Activated T-helper 2 cell treated with anti-CD3 and anti-CD28 coated beads, Interferon-gamma antibody, Interleukin-2, Interleukin-4, amounts not matched to agents 10 μg/mL and 5 μg/mL and 100 μg/mL, durations not matched to agents 14 hours and 24 hours and 36 hours (primary cell): ENCODE data around the gene REEP1. TPM values are rescaled to one million over a fixed set of nuclear protein-coding genes. Genes with fewer than 3 reads are reported as not detected.
A peak's percentile ranks its signal among the peaks of the same experiment; 100 is the strongest.

Source experiments
- DNase-seq: peaks from one replicate; pipeline ENCODE4 v3.0.0; 2021; ENCODE audit warnings: low spot score
- H3K27ac Mint-ChIP-seq: one replicate; pipeline ENCODE4 v1.8.0; 2021; ENCODE audit warnings: mixed read lengths
- H3K27me3 Mint-ChIP-seq: one replicate; pipeline ENCODE4 v1.8.0; 2021; ENCODE audit warnings: low read depth, mixed read lengths
- H3K36me3 Mint-ChIP-seq: one replicate; pipeline ENCODE4 v1.8.0; 2021; ENCODE audit warnings: low read depth, mixed read lengths
- H3K4me1 Mint-ChIP-seq: one replicate; pipeline ENCODE4 v1.8.0; 2021; ENCODE audit warnings: low read depth, mixed read lengths
- H3K4me3 Mint-ChIP-seq: one replicate; pipeline ENCODE4 v1.8.0; 2021; ENCODE audit warnings: low read depth, mild to moderate bottlenecking, moderate library complexity, mixed read lengths
- H3K9me3 Mint-ChIP-seq: one replicate; pipeline ENCODE4 v1.8.0; 2021; ENCODE audit warnings: mixed read lengths
- intact Hi-C: fragments of 100-400 bp; cut with micrococcal nuclease; formaldehyde crosslinking; loops from one replicate; pipeline ENCODE4 v1.15.1; 2023
- total RNA-seq: library from RNA; stranded (reverse); gene quantifications from 2 replicates; pipeline ENCODE4 v1.2.3, GENCODE V29; 2022

Gene REEP1
- total RNA-seq, 1 donor from 2014 or later: 0.71 TPM

DNA sequence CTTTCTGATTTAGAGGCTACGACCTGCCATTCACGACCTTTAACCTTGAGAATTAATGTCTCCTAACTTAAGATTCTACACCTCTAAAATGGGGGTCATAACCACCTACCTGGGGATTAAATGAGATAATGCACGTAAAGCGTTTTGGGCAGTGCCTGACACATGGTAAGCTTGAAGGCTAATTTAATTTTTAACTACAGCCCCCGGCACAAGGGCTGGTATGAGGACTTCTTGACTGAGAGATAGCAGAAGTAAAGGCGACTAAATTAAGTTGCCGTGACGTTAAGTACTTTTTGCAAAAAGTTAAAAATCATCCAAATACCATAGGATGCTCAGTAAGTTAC is 137.6 kb downstream of the REEP1 start:
- peaks cover 18% of the 10 kb centered on the region for H3K36me3 Mint-ChIP-seq

GRCh38 chr2:86195808-86196387 is 141.5 kb downstream of the REEP1 start:
- peaks cover 28% of the 10 kb centered on the region for H3K36me3 Mint-ChIP-seq
- DNase-seq: no peak
- peaks cover 41% of the 10 kb centered on the region for H3K4me1 Mint-ChIP-seq
- no peaks in the 10 kb centered on the region for H3K27me3 Mint-ChIP-seq
- H3K27ac Mint-ChIP-seq: peak overlapping the region; percentile 89
- intact Hi-C loops: loop anchor here (1.0 to 10.0 kb wide), 8 partner anchors 11 to 869 kb away; partner anchors contain the start of genes C2orf68, CHMP3, KDM3A and PTCD3
- no peaks in the 10 kb centered on the region for H3K9me3 Mint-ChIP-seq
- H3K4me3 Mint-ChIP-seq: peak overlapping the region; percentile 96

More for the DNA sequence above, 137.6 kb downstream of the REEP1 start:
- intact Hi-C loops: loop anchor here (5.0 to 10.0 kb wide), 4 partner anchors 163 to 585 kb away; partner anchors contain the start of genes C2orf68, CHMP3, RNF103 and USP39
- Mint-ChIP-seq H3K4me1 (peaks cover 34% of the 10 kb centered on the region), H3K27me3 (no peaks in the 10 kb centered on the region), H3K27ac (peak overlapping the region; percentile 99), H3K9me3 (no peaks in the 10 kb centered on the region), H3K4me3 (peak overlapping the region; percentile 100)
- no peak for DNase-seq

DNA sequence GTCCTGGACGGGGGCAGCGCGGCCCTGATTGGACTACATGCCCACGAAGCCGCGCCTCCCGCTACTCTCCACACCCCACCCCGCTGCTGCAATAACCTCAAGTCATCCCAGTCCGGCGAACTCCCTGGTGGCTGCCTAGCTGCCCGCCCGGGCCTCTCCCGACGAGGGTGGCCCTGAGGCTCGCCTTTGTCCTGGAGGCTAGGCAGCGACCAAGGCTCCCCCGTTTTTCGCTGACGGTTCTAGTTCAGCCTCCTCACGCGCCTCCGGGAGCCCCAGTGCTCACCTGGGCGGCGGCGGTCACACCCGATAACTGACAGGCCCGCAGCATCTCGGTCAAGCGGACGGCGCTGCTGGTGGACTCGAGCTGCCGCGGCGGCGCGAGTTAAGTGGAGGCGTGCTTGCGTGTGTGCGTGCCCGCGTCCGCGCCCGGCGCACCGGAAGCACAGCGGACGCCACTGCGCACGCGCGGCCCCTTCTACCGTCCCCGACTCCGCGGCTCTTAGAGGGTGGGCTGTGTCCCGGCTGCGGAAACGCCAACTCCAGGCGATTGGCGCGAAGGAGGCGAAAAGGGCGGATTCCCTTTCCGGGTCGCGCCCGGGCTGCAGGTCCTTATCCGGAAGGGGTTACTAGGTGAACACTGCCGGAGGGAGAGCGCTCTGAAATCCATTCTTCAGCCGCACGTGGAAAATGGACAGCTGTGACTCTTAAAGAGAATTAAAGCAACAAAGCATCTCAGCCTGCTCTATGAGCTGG is 142.2 kb downstream of the REEP1 start, which contains the start of gene IMMT:
Gene IMMT (minus strand): TSS at position 408 of the 753 bp plus-strand sequence. CDS start 80 bp downstream, at position 328.
- DNase-seq: peak; percentile 91
- Mint-ChIP-seq H3K9me3 (no peaks in the 10 kb centered on the region), H3K36me3 (peaks cover 35% of the 10 kb centered on the region), H3K4me1 (peaks cover 43% of the 10 kb centered on the region), H3K4me3 (peak within 1 kb of the TSS; percentile 96), H3K27me3 (no peaks in the 10 kb centered on the region), H3K27ac (peak within 1 kb of the TSS; percentile 89)
- intact Hi-C loops: loop anchor here (1.0 to 10.0 kb wide), 8 partner anchors 10 to 868 kb away; partner anchors contain the start of genes C2orf68, CHMP3, KDM3A and PTCD3

DNA sequence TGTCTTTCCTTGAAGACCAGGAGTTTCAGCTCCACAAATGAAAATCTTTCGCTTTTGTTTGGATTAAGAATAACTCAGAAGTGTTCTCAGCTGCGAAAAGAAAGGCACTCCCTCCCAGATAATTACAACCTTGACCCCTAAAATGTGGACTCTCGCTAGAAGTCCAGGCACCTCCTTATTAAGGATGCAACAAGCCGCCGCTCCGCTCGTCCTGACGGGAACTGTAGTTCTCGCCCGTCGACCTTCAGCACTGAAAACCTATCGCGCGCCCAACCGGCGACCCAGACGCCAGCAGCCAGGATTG is 142.7 kb downstream of the REEP1 start:
- intact Hi-C loops: loop anchor here (1.0 to 10.0 kb wide), 8 partner anchors 9 to 868 kb away; partner anchors contain the start of genes C2orf68, CHMP3, KDM3A and PTCD3
- Mint-ChIP-seq H3K4me3 (peak overlapping the region; percentile 96), H3K9me3 (no peaks in the 10 kb centered on the region), H3K4me1 (peaks cover 48% of the 10 kb centered on the region), H3K27me3 (no peaks in the 10 kb centered on the region), H3K27ac (peak overlapping the region; percentile 89), H3K36me3 (peaks cover 40% of the 10 kb centered on the region)
- DNase-seq: no peak

DNA sequence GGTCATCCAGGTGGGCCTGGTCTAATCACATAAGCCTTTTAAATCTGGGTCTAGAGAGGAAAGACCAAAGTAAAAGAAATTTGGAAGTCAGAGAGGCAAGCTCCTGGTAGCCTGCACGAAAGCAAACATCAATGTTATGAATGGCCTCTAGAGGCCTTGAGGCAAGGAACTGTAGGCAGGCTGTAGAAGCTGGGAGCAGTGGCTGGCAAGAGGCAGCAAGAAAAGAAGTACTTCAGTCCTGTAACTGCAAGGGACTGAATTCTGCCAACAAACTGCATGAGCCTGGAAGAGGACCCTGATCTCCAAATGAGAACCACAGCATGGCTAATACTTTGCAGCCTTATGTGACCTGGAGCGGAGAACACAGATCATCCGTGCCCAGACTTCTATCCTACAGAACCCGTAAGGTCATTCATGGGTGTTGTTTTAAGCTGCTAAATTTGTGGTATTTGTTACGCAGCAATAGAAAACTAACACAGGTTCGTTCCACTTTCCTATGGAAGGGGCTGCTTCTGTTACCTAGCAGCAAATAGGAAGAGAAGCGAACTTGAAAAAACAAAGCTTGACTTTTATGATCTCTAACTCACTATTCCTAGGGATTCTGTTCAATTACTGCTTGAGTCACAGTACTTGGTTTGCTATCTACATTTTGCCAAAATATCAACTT is 143.4 kb downstream of the REEP1 start:
- peak overlapping the region; percentile 96 for H3K4me3 Mint-ChIP-seq
- H3K36me3 Mint-ChIP-seq: peaks cover 43% of the 10 kb centered on the region
- no peaks in the 10 kb centered on the region for H3K9me3 Mint-ChIP-seq
- DNase-seq: no peak
- no peaks in the 10 kb centered on the region for H3K27me3 Mint-ChIP-seq
- peak overlapping the region; percentile 89 for H3K27ac Mint-ChIP-seq
- H3K4me1 Mint-ChIP-seq: peaks cover 53% of the 10 kb centered on the region
- intact Hi-C loops: loop anchor here (2.0 to 10.0 kb wide), 5 partner anchors 87 to 867 kb away; partner anchors contain the start of genes C2orf68, CHMP3, KDM3A and PTCD3

DNA sequence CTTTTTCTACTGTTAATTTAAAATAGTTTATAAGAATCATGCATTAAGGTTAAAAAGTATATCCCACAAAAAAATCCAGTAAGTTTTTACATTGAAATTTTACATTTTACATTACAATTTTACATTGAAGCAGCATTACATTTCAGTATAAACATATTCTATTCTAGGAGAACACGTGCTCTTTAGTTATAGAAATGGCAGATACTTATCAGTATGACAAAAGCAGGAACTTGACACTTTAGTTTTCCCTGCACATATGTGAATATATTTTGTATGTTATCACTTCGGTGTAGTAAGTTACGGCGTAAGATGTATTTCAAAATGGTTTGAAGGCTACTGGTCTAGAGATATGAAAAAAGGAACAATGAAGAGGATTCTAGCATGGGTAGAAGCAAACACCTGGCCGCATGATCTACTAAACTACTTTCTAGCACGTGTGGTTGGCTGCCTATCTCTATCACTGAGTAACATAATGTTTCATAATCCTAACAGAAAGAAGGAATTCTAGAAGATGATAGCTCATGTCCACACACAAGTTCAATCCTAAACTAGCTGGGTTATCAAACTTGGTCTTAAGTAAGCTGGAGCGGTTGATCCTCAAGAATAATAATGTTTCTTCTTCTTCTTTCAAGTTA is 147.5 kb downstream of the REEP1 start:
- H3K27me3 Mint-ChIP-seq: no peaks in the 10 kb centered on the region
- peaks cover 78% of the 10 kb centered on the region for H3K4me1 Mint-ChIP-seq
- intact Hi-C loops: loop anchor here (10.0 kb wide), 3 partner anchors 325 to 575 kb away; partner anchors contain the start of genes C2orf68, CHMP3 and USP39
- peaks cover 66% of the 10 kb centered on the region for H3K36me3 Mint-ChIP-seq
- no peaks in the 10 kb centered on the region for H3K9me3 Mint-ChIP-seq
- no peak overlapping the region for H3K4me3 Mint-ChIP-seq
- H3K27ac Mint-ChIP-seq: no peak overlapping the region
- DNase-seq: no peak

DNA sequence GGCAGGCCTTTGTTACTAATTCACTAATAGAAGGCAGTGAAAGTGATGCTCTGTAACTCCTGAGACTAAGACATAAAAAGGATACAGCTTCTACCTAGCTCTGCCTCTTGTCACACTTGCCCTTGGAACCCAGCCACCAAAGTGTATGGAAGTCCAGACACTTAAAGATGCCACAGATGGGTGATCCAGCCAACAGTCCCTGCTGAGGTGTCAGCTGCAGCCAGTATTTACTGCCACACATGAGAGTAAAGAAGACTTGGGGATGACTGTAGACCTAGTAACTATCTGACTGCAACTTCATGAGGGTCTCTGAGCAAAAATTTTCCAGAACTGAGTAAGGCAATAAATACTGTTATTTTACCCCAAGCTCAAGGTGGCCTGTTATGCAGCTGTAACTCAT is 151.0 kb downstream of the REEP1 start:
- peaks cover 81% of the 10 kb centered on the region for H3K4me1 Mint-ChIP-seq
- peak overlapping the region; percentile 41 for H3K4me3 Mint-ChIP-seq
- DNase-seq: no peak
- peak overlapping the region; percentile 75 for H3K27ac Mint-ChIP-seq
- intact Hi-C loops: loop anchor here (10.0 kb wide), 1 partner anchor 322 kb away; no protein-coding TSS in a partner anchor
- H3K36me3 Mint-ChIP-seq: peaks cover 51% of the 10 kb centered on the region
- no peaks in the 10 kb centered on the region for H3K27me3 Mint-ChIP-seq
- H3K9me3 Mint-ChIP-seq: no peaks in the 10 kb centered on the region

DNA sequence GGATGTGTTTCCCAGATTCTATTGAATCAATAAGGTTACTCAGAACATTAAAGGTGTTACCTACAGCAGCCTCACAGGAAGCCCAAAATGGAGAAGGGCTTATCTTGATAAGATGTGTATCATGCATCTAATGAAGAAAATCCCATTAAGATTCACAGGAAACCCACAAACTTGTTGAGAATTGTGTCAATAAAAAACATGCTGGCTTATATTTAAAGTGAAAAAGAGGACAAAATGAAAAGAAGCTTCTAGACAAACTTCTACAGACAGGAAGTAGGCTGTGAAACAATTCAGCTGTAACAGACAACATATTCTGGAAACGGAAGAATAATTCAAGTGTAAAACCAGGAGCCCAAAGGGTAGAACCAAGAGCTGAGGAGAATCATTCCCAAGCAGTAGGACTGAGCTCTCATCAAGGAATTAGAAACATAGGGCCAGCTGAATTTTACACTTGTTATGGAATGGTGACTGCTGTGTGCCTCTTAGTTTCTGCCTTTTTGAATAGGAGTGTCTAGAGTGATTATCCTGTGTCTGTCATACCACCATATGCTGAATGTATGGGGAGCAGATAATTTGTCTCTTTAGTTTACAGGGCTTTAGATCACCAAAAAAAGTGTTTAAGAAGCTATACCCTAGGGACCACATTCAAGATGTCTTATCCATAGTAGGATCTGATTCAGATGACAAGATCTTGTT is 151.8 kb downstream of the REEP1 start:
- DNase-seq: no peak
- Mint-ChIP-seq H3K4me3 (peak overlapping the region; percentile 55), H3K27ac (peak overlapping the region; percentile 75), H3K27me3 (no peaks in the 10 kb centered on the region), H3K36me3 (peaks cover 43% of the 10 kb centered on the region), H3K9me3 (no peaks in the 10 kb centered on the region), H3K4me1 (peaks cover 75% of the 10 kb centered on the region)
- intact Hi-C loops: loop anchor here (1.0 to 10.0 kb wide), 3 partner anchors 10 to 321 kb away; partner anchors contain the start of genes IMMT and KDM3A

- Mint-ChIP-seq H3K9me3 (no peaks in the 10 kb centered on the region), H3K36me3 (peaks cover 71% of the 10 kb centered on the region), H3K4me3 (no peak overlapping the region), H3K27me3 (no peaks in the 10 kb centered on the region), H3K4me1 (peaks cover 32% of the 10 kb centered on the region), H3K27ac (no peak overlapping the region)
- no peak for DNase-seq
- intact Hi-C loops: no loop called here
These were observed 160.8 kb downstream of the REEP1 start for GRCh38 chr2:86176597-86176996.

- Mint-ChIP-seq H3K36me3 (peaks cover 76% of the 10 kb centered on the region), H3K27me3 (no peaks in the 10 kb centered on the region), H3K9me3 (no peaks in the 10 kb centered on the region), H3K4me3 (no peak overlapping the region), H3K4me1 (peaks cover 33% of the 10 kb centered on the region), H3K27ac (peak overlapping the region; percentile 38)
- no peak for DNase-seq
- intact Hi-C loops: no loop called here
These were observed 161.6 kb downstream of the REEP1 start for GRCh38 chr2:86175828-86176227.

- no peaks in the 10 kb centered on the region for H3K9me3 Mint-ChIP-seq
- H3K4me3 Mint-ChIP-seq: no peak overlapping the region
- intact Hi-C loops: no loop called here
- H3K36me3 Mint-ChIP-seq: peaks cover 74% of the 10 kb centered on the region
- peaks cover 31% of the 10 kb centered on the region for H3K4me1 Mint-ChIP-seq
- no peaks in the 10 kb centered on the region for H3K27me3 Mint-ChIP-seq
- no peak overlapping the region for H3K27ac Mint-ChIP-seq
- DNase-seq: no peak
These were observed 163.0 kb downstream of the REEP1 start for GRCh38 chr2:86174445-86174844.

DNA sequence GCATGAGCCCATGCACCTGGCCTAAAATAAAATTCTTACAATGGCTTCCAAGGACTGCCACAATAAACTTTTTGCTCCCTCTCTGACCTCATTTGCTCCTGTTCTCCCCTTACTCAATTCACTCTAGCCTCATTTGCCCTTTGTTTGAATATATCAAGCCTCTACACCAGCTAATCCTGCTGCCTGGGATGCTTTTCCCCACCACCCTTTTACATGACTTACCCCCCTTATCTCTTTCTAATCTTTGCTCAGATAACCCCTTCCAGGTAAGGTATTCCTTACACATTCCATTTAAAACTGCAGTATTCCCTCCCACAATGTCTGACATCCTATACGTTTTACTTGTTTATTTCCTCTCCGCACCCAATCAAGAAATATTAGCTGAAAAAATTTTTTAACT is 164.8 kb downstream of the REEP1 start:
- intact Hi-C loops: no loop called here
- Mint-ChIP-seq H3K27ac (no peak overlapping the region), H3K36me3 (peaks cover 77% of the 10 kb centered on the region), H3K27me3 (no peaks in the 10 kb centered on the region), H3K4me3 (no peak overlapping the region), H3K4me1 (peaks cover 29% of the 10 kb centered on the region), H3K9me3 (no peaks in the 10 kb centered on the region)
- DNase-seq: no peak
